ENCODE measurements around the gene ADCY2.
A peak's percentile ranks its signal among the peaks of the same experiment; 100 is the strongest.

Gene ADCY2

GRCh38 chr5:7834982-7835381 lies 439.0 kb downstream of the ADCY2 start:
- Histone ChIP-seq H3K9me3 (ENCODE audit: control insufficient read depth in 5 of 5, low read length in 5 of 5) (no peaks in the 10 kb centered on the region), H3K27ac (ENCODE audit: low read depth, low read length) (no peak overlapping the region), H3K27me3 (ENCODE audit: control insufficient read depth in 5 of 5, insufficient read depth in 4 of 5, low read length in 5 of 5) (peaks cover 0 to 5% (median 0%) of the 10 kb centered on the region in 5 donors), H3K9ac (ENCODE audit: low read length in 5 of 5) (no peak overlapping the region), H3K4me1 (ENCODE audit: control insufficient read depth in 5 of 5, insufficient read depth in 5 of 5, low read length in 5 of 5) (no peaks in the 10 kb centered on the region), H3K36me3 (ENCODE audit: control insufficient read depth in 5 of 5, insufficient read depth in 5 of 5, low read length in 5 of 5) (no peaks in the 10 kb centered on the region), H3K4me3 (ENCODE audit: low read depth in 1 of 5, low read length in 5 of 5) (no peak overlapping the region)

GRCh38 chr5:7837403-7837802 lies 441.5 kb downstream of the ADCY2 start:
- H3K27ac ChIP-seq (ENCODE audit: low read depth, low read length) = no peak overlapping the region
- H3K4me3 ChIP-seq (ENCODE audit: low read depth in 1 of 5, low read length in 5 of 5) = no peak overlapping the region
- no peak overlapping the region for H3K9ac ChIP-seq (ENCODE audit: low read length in 5 of 5)
- no peaks in the 10 kb centered on the region for H3K9me3 ChIP-seq (ENCODE audit: control insufficient read depth in 5 of 5, low read length in 5 of 5)
- H3K4me1 ChIP-seq (ENCODE audit: control insufficient read depth in 5 of 5, insufficient read depth in 5 of 5, low read length in 5 of 5) = no peaks in the 10 kb centered on the region
- H3K27me3 ChIP-seq (ENCODE audit: control insufficient read depth in 5 of 5, insufficient read depth in 4 of 5, low read length in 5 of 5) = no peaks in the 10 kb centered on the region
- H3K36me3 ChIP-seq (ENCODE audit: control insufficient read depth in 5 of 5, insufficient read depth in 5 of 5, low read length in 5 of 5) = no peaks in the 10 kb centered on the region

- H3K27me3 ChIP-seq (ENCODE audit: control insufficient read depth in 5 of 5, insufficient read depth in 4 of 5, low read length in 5 of 5) = peaks cover 0 to 3% (median 0%) of the 10 kb centered on the region in 5 donors
- H3K9me3 ChIP-seq (ENCODE audit: control insufficient read depth in 5 of 5, low read length in 5 of 5) = no peaks in the 10 kb centered on the region
- H3K4me3 ChIP-seq (ENCODE audit: low read depth in 1 of 5, low read length in 5 of 5) = no peak overlapping the region
- no peaks in the 10 kb centered on the region for H3K36me3 ChIP-seq (ENCODE audit: control insufficient read depth in 5 of 5, insufficient read depth in 5 of 5, low read length in 5 of 5)
- H3K4me1 ChIP-seq (ENCODE audit: control insufficient read depth in 5 of 5, insufficient read depth in 5 of 5, low read length in 5 of 5) = no peaks in the 10 kb centered on the region
- no peak overlapping the region for H3K9ac ChIP-seq (ENCODE audit: low read length in 5 of 5)
- no peak overlapping the region for H3K27ac ChIP-seq (ENCODE audit: low read depth, low read length)
Measured at GRCh38 chr5:7842531-7842930, 446.6 kb downstream of the ADCY2 start.

DNA sequence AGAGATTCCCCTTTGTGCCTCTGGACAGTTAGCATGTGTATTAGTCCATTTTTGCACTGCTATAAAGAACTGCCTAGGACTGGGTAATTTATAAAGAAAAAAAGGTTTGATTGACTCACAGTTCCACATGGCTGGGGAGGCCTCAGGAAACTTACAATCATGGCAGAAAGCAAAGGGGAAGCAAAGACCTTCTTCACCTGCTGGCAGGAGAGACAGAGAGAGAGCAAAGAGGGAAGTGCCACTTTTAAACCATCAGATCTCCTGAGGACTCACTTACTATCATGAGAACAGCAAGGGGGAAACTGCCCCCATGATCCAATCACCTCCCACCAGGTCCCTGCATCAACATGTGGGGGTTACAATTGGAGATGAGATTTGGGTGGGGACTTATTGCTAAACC lies 449.0 kb downstream of the ADCY2 start:
- Histone ChIP-seq H3K27ac (ENCODE audit: low read depth, low read length) (no peak overlapping the region), H3K36me3 (ENCODE audit: control insufficient read depth in 5 of 5, insufficient read depth in 5 of 5, low read length in 5 of 5) (no peaks in the 10 kb centered on the region), H3K4me3 (ENCODE audit: low read depth in 1 of 5, low read length in 5 of 5) (no peak overlapping the region), H3K4me1 (ENCODE audit: control insufficient read depth in 5 of 5, insufficient read depth in 5 of 5, low read length in 5 of 5) (peaks cover 0 to 6% (median 5%) of the 10 kb centered on the region in 5 donors), H3K9ac (ENCODE audit: low read length in 5 of 5) (no peak overlapping the region), H3K27me3 (ENCODE audit: control insufficient read depth in 5 of 5, insufficient read depth in 4 of 5, low read length in 5 of 5) (peaks cover 8 to 18% (median 11%) of the 10 kb centered on the region in 5 donors), H3K9me3 (ENCODE audit: control insufficient read depth in 5 of 5, low read length in 5 of 5) (no peaks in the 10 kb centered on the region)

DNA sequence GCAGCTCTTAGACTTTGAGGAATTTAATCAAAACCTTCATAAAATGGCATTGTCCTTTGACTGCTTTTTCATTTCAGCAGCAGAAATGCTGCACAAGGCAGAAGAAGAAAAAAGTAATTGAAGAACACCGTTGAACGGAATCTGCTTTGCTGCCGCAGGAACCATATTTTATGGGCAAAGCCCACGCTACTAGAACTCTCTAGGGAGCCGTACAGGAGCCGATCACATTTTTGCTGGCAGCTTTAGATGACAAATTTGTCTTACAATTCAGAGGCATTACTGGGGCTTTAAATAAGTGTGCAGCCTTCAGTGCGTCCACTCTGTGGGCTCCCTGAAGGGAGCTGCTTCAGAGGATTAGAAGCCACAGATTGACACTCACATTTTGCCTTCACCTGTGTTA lies 449.6 kb downstream of the ADCY2 start:
- no peak overlapping the region for H3K27ac ChIP-seq (ENCODE audit: low read depth, low read length)
- no peaks in the 10 kb centered on the region for H3K36me3 ChIP-seq (ENCODE audit: control insufficient read depth in 5 of 5, insufficient read depth in 5 of 5, low read length in 5 of 5)
- H3K9ac ChIP-seq (ENCODE audit: low read length in 5 of 5) = no peak overlapping the region
- H3K27me3 ChIP-seq (ENCODE audit: control insufficient read depth in 5 of 5, insufficient read depth in 4 of 5, low read length in 5 of 5) = peaks cover 10 to 18% (median 11%) of the 10 kb centered on the region in 5 donors
- H3K4me1 ChIP-seq (ENCODE audit: control insufficient read depth in 5 of 5, insufficient read depth in 5 of 5, low read length in 5 of 5) = peaks cover 0 to 10% (median 8%) of the 10 kb centered on the region in 5 donors
- H3K9me3 ChIP-seq (ENCODE audit: control insufficient read depth in 5 of 5, low read length in 5 of 5) = no peaks in the 10 kb centered on the region
- H3K4me3 ChIP-seq (ENCODE audit: low read depth in 1 of 5, low read length in 5 of 5) = no peak overlapping the region

DNA sequence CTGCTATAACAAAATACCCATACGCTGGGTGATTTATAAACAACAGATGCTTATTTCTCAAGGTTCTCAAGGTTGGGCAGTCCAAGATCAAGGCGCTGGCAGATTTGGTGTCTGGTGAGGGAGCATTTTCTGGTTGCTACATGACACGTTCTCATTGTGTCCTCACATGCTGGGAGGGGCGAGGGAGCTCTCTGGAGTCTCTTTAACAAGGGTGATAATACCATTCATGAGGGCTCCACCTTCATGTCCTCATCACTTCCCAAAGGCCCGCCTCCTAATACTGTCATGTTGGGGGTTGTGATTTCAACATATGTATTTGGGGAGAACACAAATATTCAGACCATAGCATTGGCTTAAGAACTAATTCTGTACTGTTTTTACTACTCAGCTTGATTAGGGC lies 450.4 kb downstream of the ADCY2 start:
- H3K4me3 ChIP-seq (ENCODE audit: low read depth in 1 of 5, low read length in 5 of 5) = no peak overlapping the region
- no peak overlapping the region for H3K9ac ChIP-seq (ENCODE audit: low read length in 5 of 5)
- peaks cover 10 to 21% (median 11%) of the 10 kb centered on the region in 5 donors for H3K27me3 ChIP-seq (ENCODE audit: control insufficient read depth in 5 of 5, insufficient read depth in 4 of 5, low read length in 5 of 5)
- no peaks in the 10 kb centered on the region for H3K36me3 ChIP-seq (ENCODE audit: control insufficient read depth in 5 of 5, insufficient read depth in 5 of 5, low read length in 5 of 5)
- no peak overlapping the region for H3K27ac ChIP-seq (ENCODE audit: low read depth, low read length)
- H3K9me3 ChIP-seq (ENCODE audit: control insufficient read depth in 5 of 5, low read length in 5 of 5) = no peaks in the 10 kb centered on the region
- H3K4me1 ChIP-seq (ENCODE audit: control insufficient read depth in 5 of 5, insufficient read depth in 5 of 5, low read length in 5 of 5) = peaks cover 0 to 16% (median 13%) of the 10 kb centered on the region in 5 donors

- Histone ChIP-seq H3K27me3 (ENCODE audit: control insufficient read depth in 5 of 5, insufficient read depth in 4 of 5, low read length in 5 of 5) (peaks cover 10 to 21% (median 11%) of the 10 kb centered on the region in 5 donors), H3K9me3 (ENCODE audit: control insufficient read depth in 5 of 5, low read length in 5 of 5) (no peaks in the 10 kb centered on the region), H3K4me3 (ENCODE audit: low read depth in 1 of 5, low read length in 5 of 5) (no peak overlapping the region), H3K9ac (ENCODE audit: low read length in 5 of 5) (no peak overlapping the region), H3K27ac (ENCODE audit: low read depth, low read length) (no peak overlapping the region), H3K36me3 (ENCODE audit: control insufficient read depth in 5 of 5, insufficient read depth in 5 of 5, low read length in 5 of 5) (no peaks in the 10 kb centered on the region), H3K4me1 (ENCODE audit: control insufficient read depth in 5 of 5, insufficient read depth in 5 of 5, low read length in 5 of 5) (peaks cover 0 to 22% (median 17%) of the 10 kb centered on the region in 5 donors)
Measured at GRCh38 chr5:7848296-7848695, 452.4 kb downstream of the ADCY2 start.

DNA sequence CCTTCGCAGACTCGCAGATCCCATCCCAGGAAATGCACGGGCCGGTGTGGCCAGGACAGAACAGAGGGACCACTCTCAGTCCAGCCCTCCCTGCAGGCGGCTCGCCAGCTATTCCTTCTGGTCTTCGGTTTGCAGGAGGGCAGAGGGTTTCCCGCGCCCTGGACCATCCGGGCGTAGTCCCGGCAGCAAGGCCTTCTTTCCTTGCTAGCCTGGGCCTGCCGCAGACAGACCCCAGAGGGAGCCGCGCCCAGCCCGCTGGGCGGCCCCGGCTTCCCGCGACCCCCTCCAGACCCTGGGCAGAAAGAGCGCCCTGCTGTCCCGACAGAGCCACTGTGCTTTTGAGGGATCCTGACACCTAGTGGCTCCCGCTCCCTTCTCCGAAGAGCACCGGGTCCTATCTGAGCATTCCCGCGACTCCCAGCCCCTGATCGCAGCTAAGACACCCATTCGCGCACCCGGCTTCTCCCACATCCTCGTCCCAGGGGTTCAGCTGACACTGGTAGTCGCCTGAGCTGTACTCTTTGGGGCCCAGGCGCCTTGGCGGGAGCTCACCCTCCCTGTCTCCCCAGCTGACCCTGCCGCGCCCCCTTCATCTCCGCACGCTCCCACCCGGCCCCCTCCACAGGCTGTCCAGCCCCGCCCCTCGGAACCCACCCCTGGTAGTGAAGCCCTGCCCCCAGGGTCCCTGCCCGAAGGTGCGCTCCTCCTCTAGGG lies 453.9 kb downstream of the ADCY2 start:
- H3K4me1 ChIP-seq (ENCODE audit: control insufficient read depth in 5 of 5, insufficient read depth in 5 of 5, low read length in 5 of 5) = peaks cover 0 to 22% (median 17%) of the 10 kb centered on the region in 5 donors
- H3K9me3 ChIP-seq (ENCODE audit: control insufficient read depth in 5 of 5, low read length in 5 of 5) = no peaks in the 10 kb centered on the region
- no peak overlapping the region for H3K27ac ChIP-seq (ENCODE audit: low read depth, low read length)
- peaks cover 8 to 21% (median 10%) of the 10 kb centered on the region in 5 donors for H3K27me3 ChIP-seq (ENCODE audit: control insufficient read depth in 5 of 5, insufficient read depth in 4 of 5, low read length in 5 of 5)
- peak overlapping the region in 3 of 5 donors; percentile 2 to 63 (median 56) for H3K9ac ChIP-seq (ENCODE audit: low read length in 5 of 5)
- H3K4me3 ChIP-seq (ENCODE audit: low read depth in 1 of 5, low read length in 5 of 5) = peak overlapping the region; percentile 20 to 57 (median 52)
- no peaks in the 10 kb centered on the region for H3K36me3 ChIP-seq (ENCODE audit: control insufficient read depth in 5 of 5, insufficient read depth in 5 of 5, low read length in 5 of 5)

DNA sequence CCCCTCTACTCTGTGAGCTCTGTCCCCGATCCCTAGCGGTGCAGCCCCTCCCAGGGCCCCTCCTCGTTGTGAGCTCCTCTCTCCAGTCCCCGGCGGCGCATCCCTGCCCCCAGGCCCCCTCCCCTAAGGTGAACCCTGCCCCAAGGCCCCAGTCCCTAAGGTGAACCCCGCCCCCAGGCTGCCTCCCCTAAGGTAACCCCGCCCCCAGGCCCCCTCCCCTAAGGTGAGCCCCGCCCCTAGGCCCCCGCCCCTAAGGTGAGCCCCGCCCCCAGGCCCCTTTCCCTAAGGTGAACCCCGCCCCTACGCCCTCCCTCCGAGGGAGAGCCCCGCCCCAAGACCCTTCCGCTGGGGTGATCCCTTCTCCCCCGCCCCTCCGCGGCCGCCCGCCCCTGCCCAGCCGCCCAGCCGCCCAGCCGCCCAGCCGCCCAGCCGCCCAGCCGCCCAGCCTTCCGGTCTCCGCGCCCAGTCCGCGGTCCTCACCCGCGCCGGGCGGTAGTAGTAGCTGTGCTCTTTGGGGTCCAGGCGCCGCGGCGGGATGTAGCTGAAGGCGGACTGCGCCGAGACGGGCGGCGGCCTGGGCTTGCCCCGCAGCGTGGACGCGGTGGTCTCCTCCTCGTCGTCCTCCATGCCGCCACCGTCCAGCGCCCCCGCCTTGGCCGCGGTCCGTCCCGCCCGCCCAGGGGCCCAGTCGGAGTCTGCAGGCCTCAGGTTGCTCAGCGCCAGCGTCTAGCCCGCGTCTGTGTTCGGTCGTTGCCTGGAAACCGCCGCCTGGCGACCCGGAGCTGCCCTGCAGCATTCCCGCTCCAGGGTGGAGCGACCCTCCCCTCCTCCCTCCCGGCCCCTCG lies 454.7 kb downstream of the ADCY2 start, which contains the start of gene CFAP90:
TSS of gene CFAP90 (minus strand) at position 739 of the 845 bp plus-strand sequence. CDS start at position 627, 112 bp downstream.
- Histone ChIP-seq H3K9me3 (ENCODE audit: control insufficient read depth in 5 of 5, low read length in 5 of 5) (no peaks in the 10 kb centered on the region), H3K27ac (ENCODE audit: low read depth, low read length) (no peak within 1 kb of the TSS), H3K9ac (ENCODE audit: low read length in 5 of 5) (peak within 1 kb of the TSS in 3 of 5 donors; percentile 20 to 63 (median 61)), H3K4me3 (ENCODE audit: low read depth in 1 of 5, low read length in 5 of 5) (peak within 1 kb of the TSS; percentile 24 to 69 (median 61)), H3K4me1 (ENCODE audit: control insufficient read depth in 5 of 5, insufficient read depth in 5 of 5, low read length in 5 of 5) (peaks cover 0 to 22% (median 17%) of the 10 kb centered on the region in 5 donors), H3K27me3 (ENCODE audit: control insufficient read depth in 5 of 5, insufficient read depth in 4 of 5, low read length in 5 of 5) (peaks cover 8 to 21% (median 10%) of the 10 kb centered on the region in 5 donors), H3K36me3 (ENCODE audit: control insufficient read depth in 5 of 5, insufficient read depth in 5 of 5, low read length in 5 of 5) (no peaks in the 10 kb centered on the region)

DNA sequence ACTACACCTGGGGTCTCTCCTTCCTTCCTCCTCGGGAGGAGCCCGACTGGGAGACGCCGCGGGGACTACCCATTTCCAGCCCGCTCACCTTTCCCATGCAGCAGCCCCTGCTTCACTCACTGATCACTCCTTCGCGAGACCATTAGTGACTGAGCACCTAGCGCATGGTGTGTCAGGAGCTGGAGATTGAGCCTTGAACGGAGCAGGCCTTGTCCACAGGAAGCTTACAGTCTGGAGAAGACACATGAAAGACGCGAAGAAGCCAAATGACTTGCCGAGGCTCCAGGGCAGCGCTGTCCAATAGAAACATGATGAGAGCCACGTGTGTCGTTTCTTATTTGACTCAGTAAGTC lies 455.3 kb downstream of the ADCY2 start:
- Histone ChIP-seq H3K27me3 (ENCODE audit: control insufficient read depth in 5 of 5, insufficient read depth in 4 of 5, low read length in 5 of 5) (peaks cover 8 to 21% (median 10%) of the 10 kb centered on the region in 5 donors), H3K4me1 (ENCODE audit: control insufficient read depth in 5 of 5, insufficient read depth in 5 of 5, low read length in 5 of 5) (peaks cover 0 to 22% (median 17%) of the 10 kb centered on the region in 5 donors), H3K36me3 (ENCODE audit: control insufficient read depth in 5 of 5, insufficient read depth in 5 of 5, low read length in 5 of 5) (no peaks in the 10 kb centered on the region), H3K9ac (ENCODE audit: low read length in 5 of 5) (peak overlapping the region in 2 of 5 donors; percentile 50 to 61), H3K9me3 (ENCODE audit: control insufficient read depth in 5 of 5, low read length in 5 of 5) (no peaks in the 10 kb centered on the region), H3K4me3 (ENCODE audit: low read depth in 1 of 5, low read length in 5 of 5) (peak overlapping the region; percentile 24 to 69 (median 61)), H3K27ac (ENCODE audit: low read depth, low read length) (no peak overlapping the region)

Measured in subcutaneous abdominal adipose tissue (tissue), 5 donors.